ENCODE data around the gene ZNF205.

The ZNF205 gene

GRCh38 chr16:3123986-3124886 is 11.8 kb downstream of the ZNF205 start:
- H2BK5ac ChIP-seq (ENCODE audit: low read depth, low read length, poor library complexity, severe bottlenecking), result no peak overlapping the region
- peaks cover 9% of the 10 kb centered on the region for H3K4me1 ChIP-seq (ENCODE audit: control insufficient read depth, insufficient read depth, low read depth, low read length)
- H2AK5ac ChIP-seq (ENCODE audit: low read length, severe bottlenecking), result no peak overlapping the region
- H3K14ac ChIP-seq (ENCODE audit: low read length in 2 of 2), result peak overlapping the region in 1 of 2 experiments; percentile 86
- peak overlapping the region; percentile 71 for H4K8ac ChIP-seq (ENCODE audit: low read length)
- H2AFZ ChIP-seq (ENCODE audit: low read depth, low read length), result peak overlapping the region; percentile 72
- H4K91ac ChIP-seq (ENCODE audit: low read length), result peak overlapping the region; percentile 8
- H2BK15ac ChIP-seq (ENCODE audit: low read depth, poor library complexity, severe bottlenecking), result no peak overlapping the region
- peak overlapping the region; percentile 17 to 90 for H3K18ac ChIP-seq (ENCODE audit: low read depth in 1 of 2, low read length in 2 of 2)
- peak overlapping the region in 1 of 2 experiments; percentile 13 for H3K4ac ChIP-seq (ENCODE audit: low read depth in 1 of 2, low read length in 2 of 2)
- H3K4me3 ChIP-seq (ENCODE audit: insufficient read depth in 1 of 2, low read depth in 1 of 2, low read length in 2 of 2), result peak overlapping the region; percentile 67 to 94
- peaks cover 24% of the 10 kb centered on the region for H3K79me1 ChIP-seq (replicated peaks; ENCODE audit: low read length, poor library complexity, severe bottlenecking)
- peak overlapping the region; percentile 84 for H3K4me2 ChIP-seq (ENCODE audit: low read length, poor library complexity, severe bottlenecking)
- H3K9ac ChIP-seq (ENCODE audit: low read length), result peak overlapping the region; percentile 91
- under 1% methylated on average over 72 of the region's 72 CpGs for WGBS
- no peaks in the 10 kb centered on the region for H3K9me3 ChIP-seq (ENCODE audit: control insufficient read depth, low read length)
- peaks cover 37 to 47% of the 10 kb centered on the region in 2 experiments for H3K36me3 ChIP-seq (ENCODE audit: control insufficient read depth in 1 of 2, insufficient read depth in 2 of 2, low read depth in 1 of 2, low read length in 2 of 2)
- no peaks in the 10 kb centered on the region for H3K27me3 ChIP-seq (ENCODE audit: control insufficient read depth in 1 of 2, insufficient read depth in 1 of 2, low read length in 2 of 2)
- H3K23ac ChIP-seq (ENCODE audit: low read length in 2 of 2), result peak overlapping the region in 1 of 2 experiments; percentile 84
- H2BK12ac ChIP-seq (ENCODE audit: low read length in 2 of 2), result peak overlapping the region in 1 of 2 experiments; percentile 6
- peak overlapping the region; percentile 66 for H3K27ac ChIP-seq (ENCODE audit: low read length, poor library complexity, severe bottlenecking)
- no peak overlapping the region for H2BK120ac ChIP-seq (ENCODE audit: low read depth, low read length)
- DNase-seq, result peak; percentile 96

GRCh38 chr16:3127745-3128144 is 15.4 kb downstream of the ZNF205 start:
- no peak overlapping the region for H3K4ac ChIP-seq (ENCODE audit: low read depth in 1 of 2, low read length in 2 of 2)
- no peak overlapping the region for H2BK5ac ChIP-seq (ENCODE audit: low read depth, low read length, poor library complexity, severe bottlenecking)
- H3K23ac ChIP-seq (ENCODE audit: low read length in 2 of 2), result no peak overlapping the region
- peaks cover 12% of the 10 kb centered on the region for H3K79me1 ChIP-seq (replicated peaks; ENCODE audit: low read length, poor library complexity, severe bottlenecking)
- no peaks in the 10 kb centered on the region for H3K27me3 ChIP-seq (ENCODE audit: control insufficient read depth in 1 of 2, insufficient read depth in 1 of 2, low read length in 2 of 2)
- H2AFZ ChIP-seq (ENCODE audit: low read depth, low read length), result no peak overlapping the region
- peaks cover 12% of the 10 kb centered on the region for H3K4me1 ChIP-seq (ENCODE audit: control insufficient read depth, insufficient read depth, low read depth, low read length)
- no peaks in the 10 kb centered on the region for H3K9me3 ChIP-seq (ENCODE audit: control insufficient read depth, low read length)
- H2AK5ac ChIP-seq (ENCODE audit: low read length, severe bottlenecking), result no peak overlapping the region
- no peak overlapping the region for H2BK15ac ChIP-seq (ENCODE audit: low read depth, poor library complexity, severe bottlenecking)
- H3K9ac ChIP-seq (ENCODE audit: low read length), result peak overlapping the region; percentile 37
- H2BK12ac ChIP-seq (ENCODE audit: low read length in 2 of 2), result no peak overlapping the region
- H3K27ac ChIP-seq (ENCODE audit: low read length, poor library complexity, severe bottlenecking), result no peak overlapping the region
- no peak overlapping the region for H3K4me2 ChIP-seq (ENCODE audit: low read length, poor library complexity, severe bottlenecking)
- 92% methylated on average over 6 of the region's 6 CpGs for WGBS
- no peak overlapping the region for H4K8ac ChIP-seq (ENCODE audit: low read length)
- peaks cover 39 to 41% of the 10 kb centered on the region in 2 experiments for H3K36me3 ChIP-seq (ENCODE audit: control insufficient read depth in 1 of 2, insufficient read depth in 2 of 2, low read depth in 1 of 2, low read length in 2 of 2)
- H3K4me3 ChIP-seq (ENCODE audit: insufficient read depth in 1 of 2, low read depth in 1 of 2, low read length in 2 of 2), result no peak overlapping the region
- no peak for DNase-seq
- H2BK120ac ChIP-seq (ENCODE audit: low read depth, low read length), result no peak overlapping the region
- H3K18ac ChIP-seq (ENCODE audit: low read depth in 1 of 2, low read length in 2 of 2), result no peak overlapping the region
- no peak overlapping the region for H3K14ac ChIP-seq (ENCODE audit: low read length in 2 of 2)
- H4K91ac ChIP-seq (ENCODE audit: low read length), result no peak overlapping the region

GRCh38 chr16:3129137-3130131 is 17.0 kb downstream of the ZNF205 start:
- no peak overlapping the region for H3K23ac ChIP-seq (ENCODE audit: low read length in 2 of 2)
- peak; percentile 90 for DNase-seq
- no peak overlapping the region for H2BK120ac ChIP-seq (ENCODE audit: low read depth, low read length)
- WGBS, result 45% methylated on average over 28 of the region's 28 CpGs
- peak overlapping the region; percentile 39 to 77 for H3K4me3 ChIP-seq (ENCODE audit: insufficient read depth in 1 of 2, low read depth in 1 of 2, low read length in 2 of 2)
- peak overlapping the region; percentile 86 for H3K9ac ChIP-seq (ENCODE audit: low read length)
- H3K27me3 ChIP-seq (ENCODE audit: control insufficient read depth in 1 of 2, insufficient read depth in 1 of 2, low read length in 2 of 2), result no peaks in the 10 kb centered on the region
- H2BK5ac ChIP-seq (ENCODE audit: low read depth, low read length, poor library complexity, severe bottlenecking), result no peak overlapping the region
- H2AFZ ChIP-seq (ENCODE audit: low read depth, low read length), result no peak overlapping the region
- H3K4me2 ChIP-seq (ENCODE audit: low read length, poor library complexity, severe bottlenecking), result peak overlapping the region; percentile 40
- peaks cover 12% of the 10 kb centered on the region for H3K79me1 ChIP-seq (replicated peaks; ENCODE audit: low read length, poor library complexity, severe bottlenecking)
- no peak overlapping the region for H3K4ac ChIP-seq (ENCODE audit: low read depth in 1 of 2, low read length in 2 of 2)
- H2AK5ac ChIP-seq (ENCODE audit: low read length, severe bottlenecking), result peak overlapping the region; percentile 43
- peaks cover 7% of the 10 kb centered on the region for H3K4me1 ChIP-seq (ENCODE audit: control insufficient read depth, insufficient read depth, low read depth, low read length)
- peak overlapping the region in 1 of 2 experiments; percentile 14 for H3K18ac ChIP-seq (ENCODE audit: low read depth in 1 of 2, low read length in 2 of 2)
- H3K36me3 ChIP-seq (ENCODE audit: control insufficient read depth in 1 of 2, insufficient read depth in 2 of 2, low read depth in 1 of 2, low read length in 2 of 2), result peaks cover 39 to 41% of the 10 kb centered on the region in 2 experiments
- no peaks in the 10 kb centered on the region for H3K9me3 ChIP-seq (ENCODE audit: control insufficient read depth, low read length)
- no peak overlapping the region for H2BK12ac ChIP-seq (ENCODE audit: low read length in 2 of 2)
- no peak overlapping the region for H3K14ac ChIP-seq (ENCODE audit: low read length in 2 of 2)
- peak overlapping the region; percentile 44 for H3K27ac ChIP-seq (ENCODE audit: low read length, poor library complexity, severe bottlenecking)
- H4K91ac ChIP-seq (ENCODE audit: low read length), result peak overlapping the region; percentile 11
- peak overlapping the region; percentile 85 for H4K8ac ChIP-seq (ENCODE audit: low read length)
- no peak overlapping the region for H2BK15ac ChIP-seq (ENCODE audit: low read depth, poor library complexity, severe bottlenecking)
